Peyer's patch (tissue), 4 donors: ENCODE measurements around the gene MIA.

Source experiments
- CTCF ChIP-seq, 6 experiments: fragments of 450-650 bp in 4 of 6; fragments of 200-600 bp in 2 of 6; sonication (generic) in 1 of 6; IDR thresholded peaks; one replicate each; pipeline ENCODE4 v1.5.1; 2017 to 2019; ENCODE audit warnings: antibody characterized with exemption in 6 of 6, mild to moderate bottlenecking in 3 of 6, moderate library complexity in 1 of 6
- POLR2A ChIP-seq, 2 donors: fragments of 450-650 bp; IDR thresholded peaks; one replicate each; pipeline ENCODE4 v1.5.1; 2017; ENCODE audit warnings: antibody characterized with exemption in 2 of 2, mild to moderate bottlenecking in 2 of 2, moderate library complexity in 2 of 2

- TF ChIP-seq CTCF (IDR thresholded peaks at IDR 0.05) = no peak
- no peak for TF ChIP-seq POLR2A (IDR thresholded peaks at IDR 0.05)
Observed at GRCh38 chr19:40809358-40810086, 34.2 kb downstream of the MIA start.
